Iris pigment epithelial cell (primary cell): Measurements from ENCODE around the gene ZFHX3.

Source experiments
- DNase-seq: peaks from one replicate; pipeline ENCODE4 v3.0.0-alpha.2; 2011; ENCODE audit warnings: low read depth

The ZFHX3 gene

DNA sequence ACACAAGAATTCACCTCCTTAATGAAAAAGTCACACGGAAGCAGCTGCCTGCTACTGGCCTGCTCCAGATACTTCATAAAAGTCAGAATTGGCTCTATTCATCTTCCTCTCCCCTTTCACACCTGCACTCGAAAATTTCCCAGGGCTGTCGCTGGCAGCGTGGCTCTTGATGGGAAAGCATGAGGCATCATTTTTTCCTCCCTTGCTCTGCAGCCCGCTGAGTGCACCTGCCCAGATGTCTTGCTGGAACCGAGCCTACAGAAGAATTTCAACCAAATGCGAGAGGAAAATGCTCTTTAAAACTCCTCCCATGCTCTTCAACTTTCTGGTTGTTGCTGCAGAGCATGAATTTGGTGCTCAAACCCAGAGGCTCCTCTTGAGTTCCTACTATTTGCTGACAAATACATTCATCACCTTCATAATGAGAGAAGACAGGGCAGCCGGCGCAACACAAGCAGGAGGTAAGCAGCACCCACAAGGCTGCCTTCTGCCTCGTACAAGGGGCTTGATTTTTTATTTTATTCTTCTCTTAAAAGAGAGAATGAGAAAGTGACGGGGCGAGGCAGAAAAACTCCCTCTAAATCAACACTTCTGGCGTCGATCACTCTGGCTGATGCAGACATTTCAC lies 146.8 kb downstream of the ZFHX3 start:
- DNase-seq, result no peak

DNA sequence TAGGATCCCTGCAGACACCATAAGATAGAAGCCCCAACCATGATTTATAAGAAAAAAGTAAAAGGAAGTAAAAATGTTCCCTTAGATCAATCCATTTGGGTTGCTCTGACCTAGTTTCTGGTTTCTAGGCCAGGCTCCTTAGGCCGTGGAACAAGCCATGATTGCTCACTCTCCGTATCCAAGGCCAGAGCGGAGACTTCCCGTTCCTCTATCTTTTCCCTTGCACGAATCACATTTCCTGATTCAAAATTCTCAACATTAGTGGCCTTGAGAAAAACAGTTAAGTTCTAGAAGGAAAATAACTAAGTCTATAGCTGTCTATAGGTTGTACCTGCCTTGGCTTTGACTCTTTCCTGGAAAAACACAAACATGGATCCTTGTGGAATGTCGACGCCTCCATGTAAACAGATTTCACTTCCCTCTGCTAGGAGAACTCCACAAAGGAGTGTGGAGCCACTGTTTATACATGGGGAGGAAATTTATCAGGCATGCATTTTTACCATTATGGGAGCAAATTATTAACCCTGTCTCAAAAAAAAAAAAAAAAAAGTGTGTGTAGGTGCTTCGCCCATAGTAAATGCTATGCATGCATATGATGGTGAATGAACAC lies 149.6 kb downstream of the ZFHX3 start:
- no peak for DNase-seq

DNA sequence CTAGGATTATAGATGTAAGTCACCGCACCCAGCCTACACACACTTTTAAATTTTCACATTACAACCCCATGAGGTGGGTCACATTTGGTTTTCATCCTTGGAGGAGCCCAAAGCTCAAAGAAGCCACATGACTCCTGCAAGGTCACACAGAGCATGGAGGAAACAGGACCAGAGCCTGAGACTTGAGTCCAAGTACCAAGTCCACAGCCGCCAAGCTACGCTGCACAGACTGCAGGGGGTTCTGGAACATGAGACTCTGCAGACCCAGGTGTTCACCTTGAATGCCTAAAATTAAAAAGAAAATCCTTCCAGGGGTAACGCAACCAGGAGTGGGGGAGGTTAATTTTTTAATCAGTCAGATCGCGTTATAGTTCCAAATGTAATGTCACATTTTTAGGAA lies 150.2 kb downstream of the ZFHX3 start:
- no peak for DNase-seq

DNA sequence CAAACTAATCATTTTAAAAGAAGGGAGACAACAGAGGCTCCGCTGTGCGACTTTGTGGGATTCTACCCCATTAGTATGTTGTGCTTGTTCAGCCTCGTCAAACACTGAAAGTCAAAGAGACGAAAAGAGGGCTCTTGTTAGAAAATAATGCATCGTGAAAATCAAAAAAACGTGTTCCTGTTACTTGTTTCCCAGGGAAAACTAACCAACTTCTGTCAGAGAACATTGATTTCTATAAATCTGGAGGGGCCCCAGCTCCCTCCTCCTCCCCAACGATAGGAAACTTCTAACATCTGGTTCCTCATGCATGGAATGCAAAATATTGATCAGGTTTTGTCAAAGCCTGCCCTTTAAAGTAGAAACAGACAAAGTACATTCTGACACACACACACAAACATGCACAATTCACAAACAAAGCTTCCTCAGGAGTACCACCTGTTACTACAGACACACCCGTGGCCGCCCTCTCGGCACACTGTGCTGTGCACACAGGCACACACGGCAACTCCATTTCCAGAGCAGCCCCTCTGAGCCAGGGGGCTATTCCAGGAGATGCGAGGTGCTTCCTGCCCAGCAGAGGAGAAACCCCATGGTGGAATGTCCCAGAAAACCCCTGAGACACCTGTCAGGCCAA lies 151.3 kb downstream of the ZFHX3 start:
- no peak for DNase-seq

DNA sequence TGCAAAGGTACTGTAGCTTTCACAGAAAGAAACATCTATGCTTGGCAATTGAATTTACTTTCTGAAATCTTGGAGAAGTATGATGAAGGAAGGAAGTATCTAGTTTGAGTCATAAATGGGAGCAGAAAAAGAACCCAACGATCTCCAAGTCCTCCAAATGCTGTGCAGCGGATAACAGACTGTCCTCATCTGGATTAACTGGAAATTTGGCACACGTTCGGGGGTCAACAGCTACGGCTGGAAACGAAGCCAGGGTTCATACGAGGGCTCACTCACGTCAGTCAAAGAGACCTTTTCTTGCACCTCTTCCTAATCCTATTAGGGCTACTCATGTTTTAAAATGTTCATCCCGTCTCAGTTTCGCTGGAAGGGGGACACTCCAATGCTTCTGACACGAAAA lies 152.0 kb downstream of the ZFHX3 start:
- DNase-seq, result no peak

DNA sequence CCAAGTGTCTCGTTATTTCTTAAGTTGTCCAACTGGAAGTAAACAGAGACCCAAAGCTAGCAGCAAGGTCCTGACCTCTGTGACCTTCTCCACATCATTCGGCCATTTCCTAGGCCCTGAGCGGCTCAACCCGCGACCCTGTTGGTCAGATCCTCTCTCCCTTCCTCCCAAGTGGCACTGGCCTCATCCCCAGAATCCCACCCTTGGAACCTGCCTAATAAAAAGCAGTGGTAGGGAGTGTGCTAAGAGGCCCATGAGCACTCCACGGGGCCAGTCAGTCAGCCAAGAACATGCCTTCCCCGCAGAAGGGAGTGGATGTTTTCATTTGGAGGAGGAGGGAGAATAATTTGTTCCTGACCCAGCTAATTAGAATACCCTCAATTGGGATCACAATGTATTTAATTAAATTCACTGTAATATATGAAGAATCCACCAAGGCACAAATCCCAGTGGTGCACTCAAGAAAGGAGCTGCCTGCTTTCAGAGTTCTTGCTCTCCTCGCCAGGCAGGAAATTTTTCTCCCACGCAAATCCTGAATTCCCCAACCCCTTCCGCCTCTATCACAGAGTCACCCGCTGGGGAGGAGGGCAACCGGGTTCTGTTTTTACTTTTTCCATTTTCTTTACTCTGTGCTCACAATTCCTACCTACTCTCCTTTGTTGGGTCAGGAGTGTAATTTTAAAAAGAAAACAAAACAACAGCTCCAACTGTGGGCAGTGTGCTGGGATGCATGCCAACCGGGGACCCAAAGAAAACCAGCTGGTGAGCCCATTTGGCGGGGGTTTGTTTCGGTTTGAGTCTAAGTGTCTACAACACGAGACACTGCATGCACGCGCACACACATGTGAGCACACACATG lies 153.4 kb downstream of the ZFHX3 start:
- DNase-seq, result no peak

DNA sequence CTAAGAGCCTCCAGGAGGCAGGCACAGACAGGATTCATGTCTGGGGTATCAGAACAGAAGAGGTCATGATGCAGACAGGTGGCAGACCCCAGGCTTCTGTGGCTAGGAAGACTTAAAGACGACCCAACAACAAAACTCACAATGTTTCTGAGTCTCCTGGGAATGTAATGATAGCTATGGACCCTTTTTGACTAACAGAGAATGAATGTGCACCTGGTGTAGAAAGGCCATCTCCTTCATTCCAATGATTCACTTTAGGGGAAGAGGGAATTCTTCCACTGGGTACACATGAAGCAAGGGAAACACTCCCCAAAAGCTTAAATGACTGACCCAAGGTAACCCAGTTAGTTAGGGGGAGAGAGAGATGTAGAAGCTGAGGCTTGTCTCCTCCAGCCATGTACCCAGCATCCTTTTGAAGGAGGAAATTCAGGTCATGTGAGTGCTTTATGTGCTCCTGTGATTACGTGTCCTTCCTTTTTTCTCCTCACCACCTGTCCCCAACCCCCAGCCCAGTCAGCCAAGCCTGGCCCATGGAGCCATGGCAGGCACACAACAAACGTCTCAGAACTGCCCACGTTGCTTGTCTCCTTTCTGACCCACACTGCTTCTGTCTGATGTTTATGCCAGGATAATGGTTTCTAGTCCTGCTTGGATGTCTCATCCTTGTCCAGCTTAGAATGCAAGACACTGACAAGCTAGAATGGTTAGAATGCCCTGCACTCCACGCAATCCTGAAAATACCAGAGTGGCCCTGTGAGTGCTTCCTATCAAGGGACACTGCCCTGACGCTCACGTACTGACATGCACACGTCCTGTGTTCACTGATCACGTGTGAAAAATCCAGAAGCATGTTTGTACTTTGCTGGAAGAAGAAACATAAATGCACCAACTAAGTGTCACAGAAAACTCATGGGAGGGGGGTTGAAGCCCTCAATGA lies 156.4 kb downstream of the ZFHX3 start:
- DNase-seq, result no peak

DNA sequence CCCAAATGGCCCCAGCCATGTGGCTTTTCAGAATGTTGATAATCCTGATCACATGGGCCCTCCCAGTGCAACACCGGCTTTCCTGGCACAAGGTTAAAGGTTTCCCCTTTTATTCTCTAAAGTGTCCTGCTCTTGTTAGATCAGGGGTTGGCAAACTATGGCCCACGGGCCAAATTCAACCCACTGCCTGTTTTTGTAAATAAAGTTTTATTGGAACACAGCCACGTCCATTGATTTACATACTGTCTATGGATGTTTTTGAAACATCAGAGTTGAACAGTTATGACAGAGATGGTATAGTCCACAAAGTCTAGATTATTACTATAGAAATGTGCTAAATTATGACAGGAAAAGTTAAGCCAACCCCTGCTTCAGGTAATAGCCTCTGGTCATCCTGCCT lies 157.3 kb downstream of the ZFHX3 start:
- no peak for DNase-seq

DNA sequence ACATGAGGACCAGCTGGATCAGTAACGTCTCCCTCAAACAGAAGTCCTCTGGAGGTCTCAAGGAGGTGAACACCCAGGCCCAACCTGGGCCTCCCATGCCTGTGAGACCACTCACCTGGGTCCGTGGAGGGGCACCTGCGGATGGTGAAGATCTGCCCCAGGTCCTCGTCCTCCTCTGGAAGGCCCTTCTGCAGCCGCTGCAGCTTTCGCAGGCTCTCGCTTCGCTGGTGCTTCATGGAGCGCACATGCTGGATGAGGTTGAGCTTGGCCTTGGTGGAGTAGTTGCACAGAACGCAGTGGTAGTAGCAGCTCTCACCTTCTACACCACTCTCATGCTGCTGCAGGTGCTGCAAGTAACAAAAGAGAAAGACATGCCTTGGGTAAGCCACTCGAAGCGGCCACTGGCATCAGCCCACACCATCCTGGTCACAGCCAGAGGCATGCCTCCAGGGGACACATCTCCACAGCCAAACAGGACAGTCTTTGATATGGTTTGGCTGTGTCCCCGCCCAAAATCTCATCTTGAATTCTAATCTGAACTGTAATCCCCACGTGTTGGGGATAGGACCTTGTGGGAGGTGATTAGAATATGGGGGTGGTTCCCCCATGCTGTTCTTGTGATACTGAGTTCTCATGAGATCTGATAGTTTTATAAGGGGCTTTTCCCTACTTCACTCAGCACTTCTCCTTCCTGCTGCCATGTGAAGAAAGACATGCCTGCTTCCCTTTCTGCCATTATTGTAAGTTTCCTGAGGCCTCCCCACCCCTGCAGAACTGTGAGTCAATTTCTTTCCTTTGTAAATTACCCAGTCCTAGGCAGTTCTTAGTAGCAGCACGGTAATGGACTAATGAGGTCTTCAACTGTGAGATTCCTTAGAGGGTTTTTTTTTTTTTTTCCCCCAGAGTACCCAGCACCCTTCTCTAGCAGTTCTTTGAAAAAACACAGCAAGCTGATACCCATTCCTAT lies 158.0 kb downstream of the ZFHX3 start:
- no peak for DNase-seq

DNA sequence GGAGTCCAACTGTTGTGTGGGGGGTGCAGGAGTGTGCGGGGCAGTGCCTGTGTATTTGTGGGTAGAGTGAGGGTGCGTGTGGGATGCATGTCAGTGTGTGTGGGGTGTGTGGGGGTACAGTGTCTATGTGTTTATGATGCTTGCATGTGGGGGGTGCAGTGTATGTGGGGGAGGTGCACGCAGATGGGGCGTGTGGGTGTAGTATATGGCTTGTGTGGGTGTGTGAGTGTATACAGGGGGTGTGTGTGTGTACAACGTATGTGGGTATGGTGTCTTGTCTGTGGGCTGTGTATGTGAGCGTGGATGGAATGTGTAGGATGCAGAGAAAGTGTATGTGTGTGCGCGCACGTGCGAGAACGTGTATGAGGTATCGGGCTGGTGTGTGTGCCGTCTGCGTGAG lies 160.4 kb downstream of the ZFHX3 start:
- no peak for DNase-seq

DNA sequence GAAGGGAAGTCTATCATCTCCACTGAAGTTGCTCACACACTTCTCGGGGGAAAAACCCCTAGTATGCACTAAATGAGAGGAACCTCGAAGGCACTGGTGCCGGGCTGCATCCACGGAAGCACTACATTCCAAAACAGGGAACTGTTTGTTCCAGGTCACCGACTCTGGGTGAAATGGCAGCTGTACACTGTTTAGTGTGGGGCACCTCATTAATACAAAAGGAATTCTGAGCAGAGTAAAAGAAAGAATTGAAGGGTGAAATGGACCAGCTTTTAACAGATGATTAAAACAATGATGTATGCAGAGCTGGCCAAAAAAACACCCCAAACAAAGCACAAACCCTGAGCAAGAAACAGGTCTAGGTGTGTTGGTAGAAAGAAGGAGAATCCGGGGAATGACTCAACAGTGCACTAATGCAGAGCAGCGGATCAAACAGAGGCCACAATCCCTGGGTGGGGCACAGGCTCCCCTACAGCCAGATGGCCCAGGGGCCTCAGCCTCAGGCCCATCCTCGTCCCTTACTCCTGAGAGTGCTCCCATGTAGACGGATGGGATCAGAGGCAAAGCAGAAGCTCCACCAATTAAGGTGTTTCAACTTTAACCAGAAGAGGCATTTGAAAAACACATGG lies 161.5 kb downstream of the ZFHX3 start:
- DNase-seq, result no peak

DNA sequence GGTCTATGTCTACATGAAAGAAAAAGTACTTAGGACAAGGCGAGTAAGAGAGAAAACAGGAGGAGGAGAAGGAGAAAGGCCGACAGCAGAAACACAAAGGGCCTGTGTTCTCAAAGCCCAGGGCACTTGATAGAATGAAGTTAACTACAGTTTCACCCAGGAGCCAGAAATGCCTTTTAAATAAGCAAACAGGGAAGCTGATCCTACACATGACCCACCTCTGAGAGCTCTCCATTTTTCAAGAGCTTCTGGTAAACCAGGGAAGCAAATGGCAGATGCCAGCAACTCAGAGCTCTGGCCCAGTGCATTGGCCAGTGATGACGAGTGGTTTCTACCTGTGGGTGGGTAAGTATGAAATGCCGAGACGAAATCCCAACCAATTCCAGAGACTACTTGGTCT lies 163.4 kb downstream of the ZFHX3 start:
- DNase-seq, result no peak

DNA sequence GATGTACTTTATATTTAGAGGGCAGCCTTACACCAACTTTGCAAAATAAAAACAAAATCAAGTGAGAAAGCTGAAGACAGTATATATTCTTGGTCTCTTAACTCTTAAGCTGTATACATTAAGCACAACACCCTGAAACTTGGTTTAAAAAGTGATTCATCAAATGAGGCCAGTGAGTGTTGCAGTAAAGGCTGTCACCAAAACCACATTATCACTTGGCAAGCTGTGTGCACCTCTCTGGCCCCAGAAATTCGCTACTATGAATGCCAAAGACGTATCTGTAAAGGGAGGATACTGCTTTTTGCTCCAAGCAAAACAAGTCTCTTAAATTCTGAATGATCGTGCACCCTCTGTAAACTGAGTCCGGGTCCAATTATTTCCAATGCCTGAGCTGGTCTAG lies 163.9 kb downstream of the ZFHX3 start:
- DNase-seq, result peak; percentile 67

DNA sequence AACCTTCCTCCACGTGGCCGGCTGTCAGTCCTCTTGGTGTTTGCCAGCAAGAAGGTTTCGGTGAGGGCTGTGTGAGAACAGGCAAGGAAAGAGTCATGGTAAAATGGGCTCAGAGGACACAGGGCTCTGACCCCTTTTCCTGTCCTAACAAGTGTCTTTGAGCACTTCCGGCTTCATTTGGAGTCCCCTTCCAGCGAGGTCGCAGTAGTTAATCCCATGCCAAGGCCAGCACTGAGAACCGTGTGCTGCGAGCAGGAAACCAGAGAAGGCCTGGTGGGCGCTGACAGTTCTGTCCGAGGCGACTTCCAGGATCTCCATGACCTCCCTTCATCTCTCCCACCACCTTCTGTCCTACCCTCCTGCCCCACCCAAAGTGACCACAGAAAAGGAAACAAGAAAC lies 168.1 kb downstream of the ZFHX3 start:
- DNase-seq, result no peak

DNA sequence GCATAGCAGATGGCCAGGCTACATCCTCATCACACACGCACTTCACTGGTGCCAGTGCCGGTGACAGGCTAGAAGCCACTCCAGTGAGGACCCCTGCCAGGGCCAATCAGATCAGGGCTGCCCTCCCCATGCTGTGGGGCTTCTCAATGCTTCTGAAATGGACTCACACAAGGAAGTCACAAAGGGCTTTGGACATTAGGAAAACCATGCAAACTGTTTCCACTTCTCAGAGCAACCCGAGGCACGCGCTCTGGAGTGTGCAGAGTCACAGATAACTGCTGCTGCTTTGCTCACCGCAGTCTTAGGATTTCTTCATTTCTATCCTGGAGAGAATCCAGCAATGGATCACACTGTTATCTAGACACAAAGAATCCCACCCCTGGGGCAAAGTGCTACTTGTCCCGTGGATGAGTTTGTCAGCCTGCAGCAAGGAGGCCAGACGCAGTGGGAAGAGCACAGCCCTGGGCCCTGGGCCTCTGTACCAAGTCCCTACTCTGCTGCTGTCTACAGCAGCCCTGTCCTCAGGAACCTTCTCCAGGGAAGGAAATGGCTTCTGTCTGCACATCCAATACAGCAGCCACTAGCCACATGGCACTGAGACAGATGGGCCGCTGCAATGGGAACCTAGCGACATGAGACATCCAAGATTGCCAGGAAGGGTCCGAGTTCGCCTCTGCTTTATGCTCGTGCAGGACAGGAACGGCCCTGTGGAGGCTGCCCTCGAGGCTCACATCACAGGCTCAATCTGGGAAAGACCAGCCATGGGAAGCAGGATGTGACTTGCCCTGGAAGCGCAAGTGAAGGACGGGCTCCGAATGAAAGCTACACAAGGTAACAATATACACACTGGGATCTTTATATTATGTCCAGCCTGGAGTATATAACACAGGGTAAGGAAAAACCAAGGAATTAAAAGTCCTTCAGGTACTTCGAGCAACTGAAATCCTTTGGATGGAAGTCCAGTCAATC lies 169.3 kb downstream of the ZFHX3 start:
- DNase-seq, result peak; percentile 90

DNA sequence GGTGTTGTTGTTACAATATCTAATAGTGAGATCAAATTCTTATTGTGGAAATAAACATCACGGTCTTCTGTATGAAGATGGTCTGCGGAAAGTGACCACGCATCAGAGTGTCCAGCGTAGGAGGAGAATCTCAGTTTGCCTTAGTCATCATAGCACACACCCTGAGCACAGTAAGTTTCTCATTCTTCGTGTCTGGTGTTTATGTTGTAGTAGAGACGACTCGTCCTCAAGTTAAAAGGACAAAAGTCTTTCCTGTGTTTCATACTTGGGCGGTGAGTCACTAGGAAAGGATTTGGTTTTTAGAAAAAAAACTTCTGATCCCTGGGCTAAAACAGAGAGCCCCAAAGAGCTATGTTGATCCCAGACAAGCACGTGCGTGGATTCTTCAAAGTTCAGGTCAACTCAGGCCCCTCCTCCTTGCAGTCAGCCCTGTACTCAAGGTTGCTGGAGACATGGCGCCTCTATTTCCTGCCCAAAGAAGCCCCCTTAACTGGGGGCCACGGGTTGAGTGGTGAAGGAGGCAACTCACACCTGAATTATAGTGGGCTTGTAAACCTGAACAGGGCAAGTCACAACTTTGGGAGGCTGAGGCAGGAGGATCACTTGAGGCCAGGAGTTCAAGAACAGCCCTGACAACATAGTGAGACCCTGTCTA lies 170.4 kb downstream of the ZFHX3 start:
- DNase-seq, result peak; percentile 89

DNA sequence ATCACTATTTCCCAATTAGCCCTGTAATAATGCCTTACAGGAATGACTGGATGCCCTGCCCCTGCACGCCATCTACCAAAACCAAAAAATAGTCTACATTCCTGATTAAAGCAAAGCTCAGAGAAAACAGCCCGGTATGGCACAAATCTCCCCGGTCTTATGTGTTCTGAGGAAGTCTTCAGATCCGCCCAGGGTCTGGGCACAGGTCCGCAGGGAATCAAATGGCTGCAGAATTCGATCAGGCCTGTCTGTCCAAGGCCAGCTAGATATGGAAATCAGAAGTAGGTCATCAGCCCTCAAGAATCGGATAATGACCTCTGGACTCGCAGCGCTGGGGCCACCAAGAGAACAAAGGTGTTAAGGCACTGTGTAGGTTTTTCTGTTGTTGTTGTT lies 171.0 kb downstream of the ZFHX3 start:
- peak; percentile 67 for DNase-seq

DNA sequence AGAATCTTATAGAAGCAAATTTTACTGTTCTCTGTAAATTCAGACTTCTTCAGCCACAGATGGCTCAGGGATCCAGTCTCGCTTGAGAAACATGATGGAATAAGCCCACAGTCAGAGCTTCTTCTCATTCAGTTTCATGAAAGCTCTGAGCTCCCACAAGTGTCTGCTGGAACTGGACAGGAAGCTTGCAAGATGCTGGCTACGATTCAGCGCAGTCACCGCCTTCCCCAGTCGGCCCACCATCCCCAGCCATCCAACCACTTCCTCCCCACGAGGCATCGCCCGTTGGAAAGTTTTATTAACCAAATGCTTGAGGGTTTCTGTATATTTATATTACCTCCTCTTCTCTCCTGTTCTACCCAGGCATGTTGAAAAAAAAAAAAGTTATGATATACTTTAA lies 171.7 kb downstream of the ZFHX3 start:
- DNase-seq, result peak; percentile 97
